H9 (cell line): ENCODE results near the gene PTRH1. TPM values are rescaled to one million over a fixed set of nuclear protein-coding genes. Genes with fewer than 3 reads are reported as not detected.
A peak's percentile ranks its signal among the peaks of the same experiment; 100 is the strongest.

Experiments
- DNase-seq: peaks from one replicate; pipeline ENCODE4 v3.0.0-alpha.2; 2017
- H2AFZ ChIP-seq: one replicate; pipeline ENCODE4 v1.6.1; 2013; ENCODE audit warnings: mild to moderate bottlenecking, low read length, control low read depth, moderate library complexity
- H2AK5ac ChIP-seq: 2 replicates; pipeline ENCODE4 v1.6.1; 2013; ENCODE audit warnings: low read length, control low read depth, mixed read lengths; ENCODE audit not compliant: insufficient read length
- H2BK120ac ChIP-seq: one replicate; pipeline ENCODE4 v1.6.1; 2013; ENCODE audit warnings: low read depth, mild to moderate bottlenecking, low read length, control low read depth, inconsistent platforms; ENCODE audit not compliant: poor library complexity, severe bottlenecking
- H2BK12ac ChIP-seq: 2 replicates; pipeline ENCODE4 v1.6.1; 2013; ENCODE audit warnings: low read length, control low read depth, mixed read lengths, low read depth; ENCODE audit not compliant: insufficient read length
- H2BK15ac ChIP-seq: 2 replicates; pipeline ENCODE4 v1.6.1; 2013; ENCODE audit warnings: low read depth, low read length, control low read depth
- H2BK20ac ChIP-seq: one replicate; pipeline ENCODE4 v1.6.1; 2013; ENCODE audit warnings: low read depth, mild to moderate bottlenecking, low read length, control low read depth, inconsistent platforms; ENCODE audit not compliant: poor library complexity, severe bottlenecking
- H2BK5ac ChIP-seq: 2 replicates; pipeline ENCODE4 v1.6.1; 2013; ENCODE audit warnings: low read length, control low read depth, mixed read lengths; ENCODE audit not compliant: insufficient read length
- H3K14ac ChIP-seq: 2 replicates; pipeline ENCODE4 v1.6.1; 2013; ENCODE audit warnings: low read length, control low read depth; ENCODE audit not compliant: insufficient read depth
- H3K18ac ChIP-seq: 2 replicates; pipeline ENCODE4 v1.6.1; 2013; ENCODE audit warnings: low read depth, mild to moderate bottlenecking, mixed read lengths, low read length, control low read depth; ENCODE audit not compliant: insufficient read length
- H3K23ac ChIP-seq: 2 replicates; pipeline ENCODE4 v1.6.1; 2013; ENCODE audit warnings: low read length, control low read depth, mixed read lengths, low read depth; ENCODE audit not compliant: insufficient read length
- H3K23me2 ChIP-seq: 2 replicates; pipeline ENCODE4 v1.6.1; 2013; ENCODE audit warnings: low read depth, mild to moderate bottlenecking, mixed read lengths, low read length, control low read depth; ENCODE audit not compliant: insufficient read length, poor library complexity, severe bottlenecking
- H3K27ac ChIP-seq: 2 replicates; pipeline ENCODE4 v1.5.1; 2013; ENCODE audit warnings: low read length, control low read depth, mixed read lengths, low read depth; ENCODE audit not compliant: insufficient read length
- H3K27me3 ChIP-seq: 2 replicates; pipeline ENCODE4 v1.6.1; 2013; ENCODE audit warnings: low read length, control low read depth, inconsistent platforms; ENCODE audit not compliant: insufficient read depth
- H3K4ac ChIP-seq: 2 replicates; pipeline ENCODE4 v1.6.1; 2013; ENCODE audit warnings: low read depth, mild to moderate bottlenecking, control low read depth, inconsistent platforms, low read length, moderate library complexity
- H3K4me1 ChIP-seq: 2 replicates; pipeline ENCODE4 v1.6.1; 2013; ENCODE audit warnings: low read length, control low read depth, inconsistent platforms; ENCODE audit not compliant: insufficient read depth
- H3K4me2 ChIP-seq: 2 replicates; pipeline ENCODE4 v1.6.1; 2013; ENCODE audit warnings: low read length, control low read depth, mixed read lengths; ENCODE audit not compliant: insufficient read length, insufficient read depth
- H3K56ac ChIP-seq: 2 replicates; pipeline ENCODE4 v1.6.1; 2013; ENCODE audit warnings: low read depth, mild to moderate bottlenecking, mixed read lengths, low read length, control low read depth; ENCODE audit not compliant: insufficient read length
- H3K79me1 ChIP-seq: 2 replicates; pipeline ENCODE4 v1.6.1; 2013; ENCODE audit warnings: low read depth, mild to moderate bottlenecking, moderate library complexity, low read length, control low read depth, inconsistent platforms; ENCODE audit not compliant: insufficient read depth, poor library complexity, severe bottlenecking
- H3K79me2 ChIP-seq: 2 replicates; pipeline ENCODE4 v1.6.1; 2013; ENCODE audit warnings: low read length, control low read depth, inconsistent platforms; ENCODE audit not compliant: insufficient read depth
- H3K9ac ChIP-seq: 2 replicates; pipeline ENCODE4 v1.6.1; 2013; ENCODE audit warnings: low read length, control low read depth, mixed read lengths; ENCODE audit not compliant: insufficient read length; ENCODE audit errors: extremely low read depth
- H3K9me3 ChIP-seq: one replicate; pipeline ENCODE4 v1.6.1; 2013; ENCODE audit warnings: low read depth, low read length, inconsistent platforms; ENCODE audit not compliant: control insufficient read depth
- H3T11ph ChIP-seq: one replicate; pipeline ENCODE4 v1.6.1; 2013; ENCODE audit warnings: mild to moderate bottlenecking, low read length, control low read depth, inconsistent platforms
- H4K20me1 ChIP-seq: one replicate; pipeline ENCODE4 v1.6.1; 2013; ENCODE audit not compliant: control insufficient read depth, insufficient read length, insufficient read depth
- H4K5ac ChIP-seq: 2 replicates; pipeline ENCODE4 v1.6.1; 2013; ENCODE audit warnings: low read depth, mild to moderate bottlenecking, mixed read lengths, low read length, control low read depth; ENCODE audit not compliant: insufficient read length
- H4K8ac ChIP-seq: replicated peaks from 2 replicates; pipeline ENCODE4 v1.6.1; 2013; ENCODE audit warnings: low read length, control low read depth, mixed read lengths, low read depth; ENCODE audit not compliant: insufficient read length
- H4K91ac ChIP-seq: 2 replicates; pipeline ENCODE4 v1.6.1; 2013; ENCODE audit warnings: low read depth, mild to moderate bottlenecking, moderate library complexity, mixed read lengths, low read length, control low read depth; ENCODE audit not compliant: insufficient read length
- H3K27ac Mint-ChIP-seq, 3 experiments: 2 replicates in 2 of 3; 3 replicates in 1 of 3; pipeline ENCODE4 v1.8.0; 2020 to 2021; ENCODE audit warnings: mixed read lengths in 3 of 3, mild to moderate bottlenecking in 1 of 3, moderate library complexity in 1 of 3
- H3K27me3 Mint-ChIP-seq: 2 replicates; pipeline ENCODE4 v1.8.0; 2021; ENCODE audit warnings: low read depth, mild to moderate bottlenecking, moderate library complexity, mixed read lengths
- H3K36me3 Mint-ChIP-seq, 3 experiments: 2 replicates in 2 of 3; 3 replicates in 1 of 3; pipeline ENCODE4 v1.8.0; 2020 to 2021; ENCODE audit warnings: low read depth in 3 of 3, mixed read lengths in 3 of 3; ENCODE audit not compliant: insufficient read depth in 1 of 3
- H3K4me1 Mint-ChIP-seq, 2 experiments: 2 replicates each; pipeline ENCODE4 v1.8.0; 2020; ENCODE audit warnings: mixed read lengths in 2 of 2
- H3K4me3 Mint-ChIP-seq, 2 experiments: 2 replicates in 1 of 2; 3 replicates in 1 of 2; pipeline ENCODE4 v1.8.0; 2020 to 2021; ENCODE audit warnings: mild to moderate bottlenecking in 2 of 2, mixed read lengths in 2 of 2, moderate library complexity in 1 of 2
- H3K9me3 Mint-ChIP-seq, 2 experiments: 2 replicates in 1 of 2; 3 replicates in 1 of 2; pipeline ENCODE4 v1.8.0; 2020; ENCODE audit warnings: mild to moderate bottlenecking in 2 of 2, mixed read lengths in 2 of 2, moderate library complexity in 1 of 2
- CTCF ChIP-seq: fragments of 200-600 bp; sonication (generic); conservative IDR thresholded peaks from 3 replicates; pipeline ENCODE4 v1.8.0; 2021; ENCODE audit warnings: antibody characterized with exemption, mild to moderate bottlenecking
- WGBS: extraction: QIAGEN DNeasy Blood & Tissue Kit; methylation state at CpG from one replicate; pipeline ENCODE4 v1.1.7; 2013; ENCODE audit warnings: missing lambda C conversion rate, low lambda C conversion rate, mixed read lengths; ENCODE audit not compliant: insufficient read length; ENCODE audit errors: extremely low coverage; 5-methylcytosine and 5-hydroxymethylcytosine counted together
- total RNA-seq: library from RNA; stranded (reverse); gene quantifications from 2 replicates; pipeline ENCODE4 v1.2.1, GENCODE V29; 2021

Gene PTRH1
- total RNA-seq, 1 experiment from 2014 or later: 10.9 TPM

GRCh38 chr9:127714020-127714750, 1.3 kb downstream of the PTRH1 start:
- WGBS: no CpG with 5 or more reads among the region's 19 CpGs
- Histone ChIP-seq H3K27me3 (no peaks in the 10 kb centered on the region), H2AFZ (no peak overlapping the region), H2BK5ac (no peak overlapping the region), H3K18ac (no peak overlapping the region), H3K23ac (no peak overlapping the region), H3K79me1 (no peaks in the 10 kb centered on the region), H3T11ph (no peak overlapping the region), H3K4me1 (no peaks in the 10 kb centered on the region; the same call in 1 of the 2 replicates), H3K14ac (no peak overlapping the region), H3K23me2 (peaks cover 13% of the 10 kb centered on the region), H2AK5ac (no peak overlapping the region), H4K20me1 (no peaks in the 10 kb centered on the region), H3K9ac (no peak overlapping the region), H3K9me3 (no peaks in the 10 kb centered on the region), H4K91ac (no peak overlapping the region), H2BK15ac (no peak overlapping the region), H3K56ac (no peak overlapping the region), H3K4me2 (peak overlapping the region; percentile 54), H3K79me2 (no peaks in the 10 kb centered on the region), H3K27ac (no peak overlapping the region), H4K5ac (no peak overlapping the region), H2BK12ac (no peak overlapping the region), H3K4ac (no peak overlapping the region), H2BK120ac (no peak overlapping the region), H4K8ac (no peak overlapping the region), H2BK20ac (no peak overlapping the region)
- Mint-ChIP-seq H3K36me3 (no peaks in the 10 kb centered on the region; a peak in 1 of 7 replicates), H3K4me3 (peak overlapping the region; percentile 68 to 83), H3K27me3 (peaks cover 7% of the 10 kb centered on the region), H3K9me3 (no peaks in the 10 kb centered on the region), H3K27ac (no peak overlapping the region; a peak in 1 of 7 replicates), H3K4me1 (peaks cover 24 to 34% of the 10 kb centered on the region in 2 experiments)
- TF ChIP-seq CTCF: no peak
- DNase-seq: no peak
